GM19238 (cell line): ENCODE results near the gene BRD4.
"Not testable (repeated sequence)": the region's sequence is repeated elsewhere in the genome, so short reads cannot be mapped to it uniquely, and the experiment has no call there.

ENCODE experiments used
- DNase-seq: peaks from one replicate; pipeline ENCODE4 v3.0.0; 2011; ENCODE audit warnings: low spot score; ENCODE audit not compliant: insufficient read length

The BRD4 gene

DNA sequence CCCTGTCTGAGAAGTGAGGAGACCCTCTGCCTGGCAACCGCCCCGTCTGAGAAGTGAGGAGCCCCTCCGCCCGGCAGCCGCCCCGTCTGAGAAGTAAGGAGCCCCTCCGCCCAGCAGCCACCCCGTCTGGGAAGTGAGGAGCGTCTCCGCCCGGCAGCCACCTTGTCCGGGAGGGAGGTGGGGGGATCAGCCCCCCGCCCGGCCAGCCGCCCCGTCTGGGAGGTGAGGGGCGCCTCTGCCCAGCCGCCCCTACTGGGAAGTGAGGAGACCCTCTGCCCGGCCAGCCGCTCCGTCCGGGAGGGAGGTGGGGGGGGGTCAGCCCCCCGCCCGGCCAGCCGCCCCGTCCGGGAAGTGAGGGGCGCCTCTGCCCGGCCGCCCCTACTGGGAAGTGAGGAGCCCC, 30.7 kb upstream of the BRD4 start:
- not testable (repeated sequence) for DNase-seq

DNA sequence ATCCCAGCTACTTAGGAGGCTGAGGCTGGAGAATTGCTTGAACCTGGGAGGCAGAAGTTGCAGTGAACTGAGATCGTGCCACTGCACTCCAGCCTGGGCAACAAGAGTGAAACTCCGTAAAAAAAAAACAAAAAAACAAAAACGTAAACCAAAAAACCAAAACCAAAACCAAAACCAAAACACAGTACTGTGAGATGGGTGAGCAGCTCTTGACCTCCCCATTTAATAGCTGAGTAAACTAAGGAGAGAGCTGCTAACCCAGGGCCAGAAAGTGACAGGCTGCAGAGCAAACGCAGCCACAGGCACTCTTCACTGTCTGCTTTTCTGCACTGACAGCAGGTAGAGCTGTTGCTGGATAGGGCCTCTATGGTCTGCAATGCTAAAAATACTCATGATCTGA, 27.7 kb upstream of the BRD4 start:
- not testable (repeated sequence) for DNase-seq

GRCh38 chr19:15358918-15359317, 26.6 kb upstream of the BRD4 start:
- no peak for DNase-seq

DNA sequence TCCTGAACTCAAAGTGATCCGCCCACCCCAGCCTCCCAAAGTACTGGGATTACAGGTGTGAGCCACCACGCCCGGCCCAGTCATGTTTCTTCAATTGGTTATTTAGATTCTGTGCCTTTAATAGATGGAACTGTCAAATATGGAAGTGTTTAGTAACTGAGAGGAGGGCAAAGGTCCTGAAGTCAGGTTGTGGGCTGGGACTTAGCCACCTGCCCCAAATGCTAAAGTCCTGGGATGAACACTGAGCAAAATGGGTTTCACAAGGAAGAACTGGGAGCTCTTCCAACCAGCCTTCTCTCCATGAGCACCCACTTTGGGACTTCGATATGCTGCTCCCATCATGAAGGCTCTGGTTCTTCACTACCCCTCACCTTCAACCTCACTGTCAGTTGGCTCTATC, 25.6 kb upstream of the BRD4 start:
- DNase-seq: no peak

- DNase-seq: no peak
Measured at GRCh38 chr19:15354566-15355296, 22.4 kb upstream of the BRD4 start.

GRCh38 chr19:15353908-15354307, 21.6 kb upstream of the BRD4 start:
- no peak for DNase-seq

GRCh38 chr19:15352535-15352934, 20.2 kb upstream of the BRD4 start:
- not testable (repeated sequence) for DNase-seq

DNA sequence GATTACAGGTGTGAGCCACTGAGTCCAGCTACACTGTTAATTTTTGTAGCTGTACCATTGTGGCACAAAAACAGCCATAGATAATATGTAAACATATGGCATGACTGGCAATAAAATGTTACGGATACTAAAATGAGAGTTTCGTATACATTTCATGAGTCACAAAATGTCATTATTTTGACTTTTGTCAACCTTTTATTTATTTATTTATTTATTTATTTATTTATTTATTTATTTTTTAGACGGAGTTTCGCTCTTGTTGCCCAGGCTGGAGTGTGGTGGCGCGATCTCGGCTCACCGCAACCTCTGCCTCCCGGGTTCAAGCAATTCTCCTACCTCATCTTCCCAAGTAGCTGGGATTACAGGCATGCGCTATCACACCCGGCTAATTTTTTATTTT, 9.0 kb upstream of the BRD4 start:
- DNase-seq: not testable (repeated sequence)

DNA sequence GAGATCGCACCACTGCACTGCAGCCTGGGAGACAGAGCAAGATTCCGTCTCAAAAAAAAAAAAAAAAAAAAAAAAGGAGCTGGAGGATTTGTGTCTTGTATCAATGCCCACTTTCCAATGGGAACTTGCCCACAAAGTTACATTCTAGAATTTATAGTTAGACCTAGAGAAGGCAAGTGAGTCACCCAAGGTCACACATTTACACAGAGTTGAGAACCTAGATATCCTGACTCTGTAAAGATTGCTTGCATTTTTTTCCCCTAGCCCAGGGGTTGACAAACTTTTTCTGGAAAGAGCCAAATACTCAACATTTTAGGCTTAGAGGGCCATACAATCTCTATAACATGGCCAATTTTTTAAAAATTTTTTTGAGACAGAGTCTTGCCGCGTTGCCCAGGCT, 7.7 kb upstream of the BRD4 start:
- no peak for DNase-seq

- DNase-seq: no peak
Measured at GRCh38 chr19:15337202-15337601, 4.9 kb upstream of the BRD4 start.

DNA sequence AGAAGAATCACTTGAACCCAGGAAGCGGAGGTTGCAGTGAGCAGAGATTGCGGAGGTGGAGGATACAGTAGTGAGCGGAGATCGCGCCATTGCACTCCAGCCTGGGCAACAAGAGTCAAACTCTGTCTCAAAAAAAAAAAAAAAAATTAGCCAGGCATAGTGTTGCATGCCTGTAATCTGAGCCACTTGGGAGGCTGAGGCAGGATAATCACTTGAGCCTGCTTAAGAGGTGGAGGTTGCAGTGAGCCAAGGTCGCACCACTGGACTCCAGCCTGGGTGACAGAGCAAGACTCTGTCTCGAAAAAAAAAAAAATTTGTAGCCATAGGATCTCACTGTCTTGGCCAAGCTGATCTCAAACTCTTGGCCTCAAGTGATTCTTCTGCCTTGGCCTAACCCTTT, 3.7 kb upstream of the BRD4 start:
- not testable (repeated sequence) for DNase-seq

DNA sequence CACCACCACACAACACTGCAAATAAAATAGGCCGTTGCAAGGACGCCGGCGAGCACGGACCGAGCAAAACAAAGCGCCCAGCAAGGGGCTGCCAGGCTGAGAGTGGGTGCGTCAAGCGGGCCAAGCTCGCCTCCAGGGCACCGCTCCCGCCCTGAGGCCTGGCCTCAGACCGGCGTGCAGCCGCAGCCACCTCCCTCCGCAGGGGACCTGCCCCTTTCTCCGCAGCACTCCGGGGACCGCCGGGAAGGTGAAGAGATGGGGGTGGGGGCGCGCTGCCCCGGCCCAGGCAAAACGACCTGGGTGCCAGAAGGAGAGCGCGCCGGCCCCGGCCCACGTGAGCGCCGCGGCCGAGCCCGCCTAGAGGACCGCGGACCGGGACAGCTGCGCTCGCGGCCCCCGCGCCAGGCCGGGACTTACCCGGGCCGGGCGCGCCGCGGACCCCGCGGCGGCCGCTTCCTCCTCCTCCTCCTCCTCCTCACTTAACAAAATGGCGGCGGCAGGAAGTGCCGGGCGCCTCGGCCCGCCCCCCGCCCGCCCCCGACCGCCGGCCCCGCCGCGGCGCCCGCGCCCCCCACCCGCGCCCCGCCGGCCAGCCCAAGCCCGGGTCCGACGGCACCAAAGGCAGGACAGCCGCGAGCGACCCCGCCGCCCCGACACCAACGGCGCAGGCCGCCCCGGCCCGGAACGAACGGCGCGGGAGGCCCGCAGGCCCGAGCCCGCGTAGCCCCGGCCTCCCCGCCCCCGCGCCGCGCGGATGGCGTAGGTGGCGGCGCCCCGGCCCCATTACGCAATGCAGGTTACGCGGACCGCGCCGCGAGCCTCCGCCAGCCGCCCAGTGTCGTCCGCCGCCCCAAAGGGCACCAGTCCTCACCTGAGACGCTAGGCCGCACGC, 674 bp downstream of the BRD4 start:
- DNase-seq: peak; percentile 60

DNA sequence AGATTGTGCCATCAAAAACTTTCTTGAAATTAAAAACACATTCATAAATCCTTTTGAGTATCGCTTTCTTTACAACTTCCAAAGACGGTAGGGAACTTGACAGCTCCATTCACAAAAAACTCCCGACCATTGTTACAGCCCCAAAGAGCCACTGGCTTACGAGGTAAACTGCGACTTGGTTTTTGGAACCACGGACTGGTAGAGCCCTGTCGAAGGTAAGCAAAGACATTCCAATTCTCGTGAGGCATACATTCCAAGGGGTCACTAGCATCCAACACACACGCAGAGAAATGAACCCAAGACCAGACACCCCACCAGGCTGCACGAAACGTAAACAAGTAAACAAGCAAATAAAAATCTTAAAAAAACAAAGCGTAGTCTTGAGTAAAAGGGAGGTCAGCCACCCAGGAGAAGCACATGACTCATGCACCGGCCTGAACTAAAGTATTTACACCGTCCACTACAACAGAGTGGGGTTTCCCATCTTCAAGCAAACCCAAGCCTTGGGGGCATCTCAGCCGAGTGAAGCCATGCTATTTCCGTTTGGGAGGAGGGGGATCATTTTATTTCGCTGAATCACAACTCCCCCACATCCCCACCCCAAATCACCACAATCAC, 1.4 kb downstream of the BRD4 start:
- DNase-seq: no peak

- no peak for DNase-seq
Measured at GRCh38 chr19:15328312-15328711, 4.0 kb downstream of the BRD4 start.

DNA sequence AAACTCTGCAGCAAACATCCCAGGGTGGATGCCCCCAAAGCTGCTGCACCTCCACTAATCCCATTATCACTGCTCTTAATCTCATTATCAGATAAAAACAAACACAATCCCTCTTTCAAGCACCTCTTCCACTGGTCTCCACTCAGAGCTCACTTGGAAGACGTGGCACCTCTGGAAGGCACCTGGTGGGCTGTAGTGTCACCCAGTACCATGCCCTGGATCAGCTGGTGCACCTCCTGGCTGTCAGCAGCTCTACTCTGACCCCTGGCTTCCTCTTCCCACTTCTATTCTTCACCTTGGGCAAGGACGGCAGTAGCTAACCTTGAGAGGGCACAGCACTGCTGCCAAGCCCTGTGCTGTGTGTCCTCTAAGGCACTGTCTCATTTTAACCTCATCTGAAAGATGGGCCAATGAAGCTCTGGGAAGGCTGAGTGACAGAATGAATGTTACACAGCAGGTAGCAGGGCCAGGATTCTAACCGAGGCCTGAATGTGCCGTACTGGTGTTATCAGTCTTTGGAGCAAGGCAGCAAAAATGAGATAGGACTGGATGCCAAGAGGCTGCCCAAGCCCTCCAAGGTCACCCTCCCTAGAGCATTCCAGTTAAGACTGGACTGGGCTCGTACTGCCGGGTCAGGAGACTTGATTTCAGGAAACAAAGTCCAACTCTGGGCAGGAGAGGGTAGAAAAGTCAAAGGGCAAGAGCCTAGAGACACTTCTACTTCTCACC, 7.4 kb downstream of the BRD4 start:
- DNase-seq: no peak

DNA sequence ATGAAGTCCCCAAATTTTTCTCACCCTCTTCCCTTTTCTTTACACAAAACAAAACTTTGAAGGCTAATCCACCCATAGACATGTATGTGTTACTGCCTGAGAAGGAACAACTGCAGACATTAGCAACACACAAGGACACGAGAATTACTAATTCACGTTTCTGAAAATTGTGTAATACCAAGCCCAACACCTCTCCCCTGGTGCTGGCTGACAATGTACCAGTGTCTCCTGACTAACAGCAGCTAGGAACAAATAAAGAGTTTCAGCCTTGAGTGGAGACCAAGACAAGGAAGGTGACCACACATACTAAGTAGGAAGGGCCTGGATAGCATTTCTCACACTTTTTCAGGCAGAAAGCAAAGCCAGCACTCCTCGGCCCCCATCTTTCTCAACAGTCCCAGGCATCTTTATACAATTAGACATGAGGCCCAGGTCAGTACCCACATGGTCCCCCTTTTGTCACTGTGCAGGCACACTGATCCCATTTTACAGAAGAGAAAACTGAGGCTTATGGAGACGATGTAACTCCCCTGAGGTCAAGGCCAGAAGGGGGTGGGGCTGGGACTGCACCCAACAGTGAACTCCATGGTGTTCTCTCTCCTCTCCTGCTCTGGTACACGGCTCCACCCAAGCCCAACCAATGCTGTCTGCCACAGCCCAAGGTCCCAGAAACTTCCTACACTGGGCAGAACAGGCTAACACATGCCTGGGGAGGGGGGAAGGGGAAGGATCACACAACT, 8.7 kb downstream of the BRD4 start:
- no peak for DNase-seq

- no peak for DNase-seq
Measured at GRCh38 chr19:15321739-15322138, 10.6 kb downstream of the BRD4 start.

- DNase-seq: no peak
Measured at GRCh38 chr19:15320116-15320515, 12.2 kb downstream of the BRD4 start.

- no peak for DNase-seq
Measured at GRCh38 chr19:15318241-15318691, 14.1 kb downstream of the BRD4 start.

- DNase-seq: no peak
Measured at GRCh38 chr19:15317392-15318071, 14.8 kb downstream of the BRD4 start.
